GM12872 (cell line): ENCODE data around the gene OTOGL.

ENCODE experiments used
- CTCF ChIP-seq: IDR thresholded peaks from 3 replicates; pipeline ENCODE4 v1.5.1; 2011; ENCODE audit warnings: low read depth, mild to moderate bottlenecking, low read length, moderate library complexity; ENCODE audit not compliant: insufficient read depth

Gene OTOGL

GRCh38 chr12:80064269-80064668, 35.1 kb upstream of the OTOGL start:
- TF ChIP-seq CTCF = no peak

- TF ChIP-seq CTCF = no peak
These were observed 34.4 kb upstream of the OTOGL start for GRCh38 chr12:80064951-80065350.

- no peak for TF ChIP-seq CTCF
These were observed 31.2 kb upstream of the OTOGL start for GRCh38 chr12:80068173-80068572.

DNA sequence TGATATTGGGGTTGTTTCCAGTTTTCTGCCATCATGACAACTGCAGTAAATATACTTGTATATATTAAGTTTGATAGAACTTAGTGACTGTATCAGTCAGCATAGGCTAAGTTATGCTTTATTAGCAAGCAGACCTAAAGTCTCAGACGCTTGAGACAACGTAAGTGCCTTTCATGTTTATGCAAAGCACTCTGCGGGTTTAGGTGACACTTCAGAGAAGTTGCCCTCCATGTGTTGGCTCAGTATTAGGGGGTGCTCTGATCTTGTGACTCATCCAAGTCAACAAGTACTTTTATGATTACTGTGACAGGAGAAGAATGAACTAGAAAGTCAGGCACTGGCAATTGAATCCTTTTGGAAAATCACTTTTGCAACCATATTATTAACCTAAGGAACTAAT, 13.3 kb upstream of the OTOGL start:
- TF ChIP-seq CTCF = no peak

- no peak for TF ChIP-seq CTCF
These were observed 11.7 kb upstream of the OTOGL start for GRCh38 chr12:80087486-80088213.

GRCh38 chr12:80100591-80100990, 1.3 kb downstream of the OTOGL start:
- TF ChIP-seq CTCF = no peak

DNA sequence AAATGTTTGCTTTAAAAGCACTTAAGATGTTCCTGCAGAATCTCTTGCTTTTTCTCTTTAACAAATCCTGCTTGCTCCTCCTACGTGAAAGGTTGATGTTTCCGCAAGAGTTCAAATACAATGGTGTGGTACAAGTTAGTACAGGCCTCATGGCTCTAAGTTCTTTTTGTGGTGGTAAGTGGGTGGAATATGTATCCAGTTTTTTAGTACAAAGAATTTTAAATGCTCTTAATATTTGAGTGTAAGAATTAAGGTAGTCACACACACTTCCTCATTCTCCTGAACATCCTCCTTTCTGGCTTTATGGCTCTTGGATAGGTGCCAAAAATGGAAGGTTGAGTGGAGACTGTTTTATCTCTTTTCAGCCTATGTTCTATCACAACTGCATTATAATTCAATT, 1.8 kb downstream of the OTOGL start:
- no peak for TF ChIP-seq CTCF
